Sigmoid colon (tissue), 4 donors: Measurements from ENCODE around the gene RBM5.

ENCODE experiments used
- POLR2A ChIP-seq, 2 donors: fragments of 450-650 bp; IDR thresholded peaks; one replicate each; pipeline ENCODE4 v1.6.1; 2016; ENCODE audit warnings: antibody characterized with exemption in 2 of 2, mild to moderate bottlenecking in 2 of 2, moderate library complexity in 2 of 2
- POLR2AphosphoS5 ChIP-seq, 4 donors: sonication (generic); formaldehyde crosslinking; IDR thresholded peaks; one replicate each; pipeline ENCODE4 v1.6.1; 2017; ENCODE audit warnings: antibody characterized with exemption in 4 of 4
- TF ChIP-seq, protein P1 (sequence below), 4 experiments: fragments of 450-650 bp in 3 of 4; fragments of 200-600 bp in 1 of 4; IDR thresholded peaks; one replicate each; pipeline ENCODE4 v1.5.1; 2016 to 2019; ENCODE audit warnings: antibody characterized with exemption in 4 of 4, mild to moderate bottlenecking in 3 of 4, moderate library complexity in 2 of 4

GRCh38 chr3:50167069-50167840 is 78.5 kb downstream of the RBM5 start:
- TF ChIP-seq, protein P1, sequence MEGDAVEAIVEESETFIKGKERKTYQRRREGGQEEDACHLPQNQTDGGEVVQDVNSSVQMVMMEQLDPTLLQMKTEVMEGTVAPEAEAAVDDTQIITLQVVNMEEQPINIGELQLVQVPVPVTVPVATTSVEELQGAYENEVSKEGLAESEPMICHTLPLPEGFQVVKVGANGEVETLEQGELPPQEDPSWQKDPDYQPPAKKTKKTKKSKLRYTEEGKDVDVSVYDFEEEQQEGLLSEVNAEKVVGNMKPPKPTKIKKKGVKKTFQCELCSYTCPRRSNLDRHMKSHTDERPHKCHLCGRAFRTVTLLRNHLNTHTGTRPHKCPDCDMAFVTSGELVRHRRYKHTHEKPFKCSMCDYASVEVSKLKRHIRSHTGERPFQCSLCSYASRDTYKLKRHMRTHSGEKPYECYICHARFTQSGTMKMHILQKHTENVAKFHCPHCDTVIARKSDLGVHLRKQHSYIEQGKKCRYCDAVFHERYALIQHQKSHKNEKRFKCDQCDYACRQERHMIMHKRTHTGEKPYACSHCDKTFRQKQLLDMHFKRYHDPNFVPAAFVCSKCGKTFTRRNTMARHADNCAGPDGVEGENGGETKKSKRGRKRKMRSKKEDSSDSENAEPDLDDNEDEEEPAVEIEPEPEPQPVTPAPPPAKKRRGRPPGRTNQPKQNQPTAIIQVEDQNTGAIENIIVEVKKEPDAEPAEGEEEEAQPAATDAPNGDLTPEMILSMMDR (IDR thresholded peaks at IDR 0.05): no peak
- TF ChIP-seq POLR2A (IDR thresholded peaks at IDR 0.05) (no peak), POLR2AphosphoS5 (IDR thresholded peaks at IDR 0.05) (no peak)
